HL-60 (cell line): ENCODE measurements around the gene DHX30.

Experiments
- DNase-seq, 2 experiments: peaks; one replicate each; pipeline ENCODE4 v3.0.0-alpha.2; 2010 to 2020; ENCODE audit warnings: low read depth in 1 of 2, low spot score in 1 of 2
- H3K27ac ChIP-seq: fragments of 250-450 bp; sonication (Bioruptor Pico); replicated peaks from 2 replicates; pipeline ENCODE4 v1.5.1; 2020; ENCODE audit warnings: mild to moderate bottlenecking, moderate library complexity
- H3K27me3 ChIP-seq: fragments of 250-450 bp; sonication (Bioruptor Pico); 2 replicates; pipeline ENCODE4 v1.5.1; 2021; ENCODE audit warnings: mild to moderate bottlenecking, moderate library complexity; ENCODE audit not compliant: insufficient read depth, poor library complexity, severe bottlenecking
- H3K4me3 ChIP-seq: replicated peaks from 2 replicates; pipeline ENCODE4 v1.5.1; 2011; ENCODE audit warnings: mild to moderate bottlenecking, control low read depth, low read length; ENCODE audit not compliant: insufficient read depth
- CTCF ChIP-seq: IDR thresholded peaks from one replicate; pipeline ENCODE4 v1.5.1; 2011; ENCODE audit warnings: low read length, control low read depth, inconsistent platforms; ENCODE audit not compliant: insufficient read depth
- GABPA ChIP-seq: IDR thresholded peaks from 2 replicates; pipeline ENCODE4 v1.6.1; 2012; ENCODE audit warnings: low read depth
- POLR2AphosphoS5 ChIP-seq: IDR thresholded peaks from 2 replicates; pipeline ENCODE4 v1.6.1; 2012; ENCODE audit warnings: low read depth
- REST ChIP-seq: IDR thresholded peaks from 2 replicates; pipeline ENCODE4 v1.6.1; 2012; ENCODE audit warnings: low read depth; ENCODE audit not compliant: insufficient replicate concordance
- SPI1 ChIP-seq: IDR thresholded peaks from 2 replicates; pipeline ENCODE4 v1.6.1; 2012; ENCODE audit warnings: low read depth, mild to moderate bottlenecking, borderline replicate concordance

The DHX30 gene

GRCh38 chr3:47846186-47846879, 43.4 kb downstream of the DHX30 start:
- no peak overlapping the region for H3K27ac ChIP-seq

GRCh38 chr3:47846880-47847248, 43.9 kb downstream of the DHX30 start:
- H3K27me3 ChIP-seq, result no peaks in the 10 kb centered on the region
- DNase-seq, result no peak
- H3K27ac ChIP-seq, result no peak overlapping the region
- no peak for TF ChIP-seq SPI1
- no peak for TF ChIP-seq CTCF
- no peak for TF ChIP-seq REST
- no peak for TF ChIP-seq POLR2AphosphoS5
- no peak for TF ChIP-seq GABPA
- H3K4me3 ChIP-seq, result no peak overlapping the region

More at GRCh38 chr3:47846186-47846879, 43.4 kb downstream of the DHX30 start:
- no peak overlapping the region for H3K4me3 ChIP-seq
- DNase-seq, result no peak
- TF ChIP-seq GABPA, result no peak
- TF ChIP-seq REST, result no peak
- no peak for TF ChIP-seq CTCF
- TF ChIP-seq POLR2AphosphoS5, result no peak; the same call in 1 of the 2 replicates
- TF ChIP-seq SPI1, result no peak
- H3K27me3 ChIP-seq, result no peaks in the 10 kb centered on the region

GRCh38 chr3:47847260-47847659, 44.3 kb downstream of the DHX30 start:
- Histone ChIP-seq H3K27ac (no peak overlapping the region), H3K27me3 (no peaks in the 10 kb centered on the region), H3K4me3 (no peak overlapping the region)
- no peak for DNase-seq
- TF ChIP-seq SPI1 (no peak), POLR2AphosphoS5 (no peak), CTCF (no peak), GABPA (no peak)
